Esophagus muscularis mucosa (tissue), 3 donors: ENCODE results near the gene DEGS1.

Source experiments
- EP300 ChIP-seq: sonication (generic); formaldehyde crosslinking; IDR thresholded peaks from one replicate; pipeline ENCODE4 v1.6.1; 2017; ENCODE audit warnings: antibody characterized with exemption
- TF ChIP-seq, protein P1 (sequence below), 3 experiments: fragments of 200-600 bp in 2 of 3; fragments of 450-650 bp in 1 of 3; sonication (generic) in 2 of 3; IDR thresholded peaks; one replicate each; pipeline ENCODE4 v1.5.1; 2017 to 2019; ENCODE audit warnings: antibody characterized with exemption in 3 of 3, mild to moderate bottlenecking in 2 of 3, moderate library complexity in 1 of 3

DNA sequence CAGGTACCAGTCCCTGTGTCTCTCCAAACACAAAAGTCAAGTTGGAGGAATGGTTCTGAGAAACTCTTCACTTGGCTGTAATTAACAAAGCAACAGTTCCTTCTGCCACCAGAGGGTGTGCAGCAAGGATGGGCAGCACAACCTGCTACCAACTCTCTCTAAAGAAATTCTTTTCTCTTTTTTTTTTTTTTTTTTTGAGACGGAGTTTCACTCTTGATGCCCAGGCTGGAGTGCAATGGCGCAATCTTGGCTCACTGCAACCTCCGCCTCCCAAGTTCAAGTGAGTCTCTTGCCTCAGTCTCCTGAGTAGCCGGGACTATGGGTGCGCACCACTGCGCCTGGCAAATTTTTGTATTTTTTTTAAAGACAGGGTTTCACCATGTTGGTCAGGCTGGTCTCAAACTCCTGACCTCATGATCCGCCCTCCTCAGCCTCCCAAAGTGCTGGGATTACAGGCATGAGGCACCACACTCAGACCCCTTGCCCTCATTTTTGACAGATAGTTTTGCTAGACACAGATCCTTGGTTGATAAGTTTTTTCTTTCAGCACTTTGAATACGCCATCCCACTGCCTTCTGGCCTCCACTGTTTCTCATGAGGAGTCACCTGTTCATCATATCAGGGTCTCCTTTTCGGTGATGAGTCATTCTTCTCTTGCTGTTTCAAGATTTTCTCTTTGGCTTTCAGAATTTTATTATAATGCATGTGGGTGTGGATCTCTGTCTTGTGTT, 12.1 kb upstream of the DEGS1 start:
- TF ChIP-seq, protein P1, sequence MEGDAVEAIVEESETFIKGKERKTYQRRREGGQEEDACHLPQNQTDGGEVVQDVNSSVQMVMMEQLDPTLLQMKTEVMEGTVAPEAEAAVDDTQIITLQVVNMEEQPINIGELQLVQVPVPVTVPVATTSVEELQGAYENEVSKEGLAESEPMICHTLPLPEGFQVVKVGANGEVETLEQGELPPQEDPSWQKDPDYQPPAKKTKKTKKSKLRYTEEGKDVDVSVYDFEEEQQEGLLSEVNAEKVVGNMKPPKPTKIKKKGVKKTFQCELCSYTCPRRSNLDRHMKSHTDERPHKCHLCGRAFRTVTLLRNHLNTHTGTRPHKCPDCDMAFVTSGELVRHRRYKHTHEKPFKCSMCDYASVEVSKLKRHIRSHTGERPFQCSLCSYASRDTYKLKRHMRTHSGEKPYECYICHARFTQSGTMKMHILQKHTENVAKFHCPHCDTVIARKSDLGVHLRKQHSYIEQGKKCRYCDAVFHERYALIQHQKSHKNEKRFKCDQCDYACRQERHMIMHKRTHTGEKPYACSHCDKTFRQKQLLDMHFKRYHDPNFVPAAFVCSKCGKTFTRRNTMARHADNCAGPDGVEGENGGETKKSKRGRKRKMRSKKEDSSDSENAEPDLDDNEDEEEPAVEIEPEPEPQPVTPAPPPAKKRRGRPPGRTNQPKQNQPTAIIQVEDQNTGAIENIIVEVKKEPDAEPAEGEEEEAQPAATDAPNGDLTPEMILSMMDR (IDR thresholded peaks at IDR 0.05), result peak; percentile 29 to 48 (median 31)
- no peak for TF ChIP-seq EP300
